GM23338 (cell line): Measurements from ENCODE around the gene ZNF746. TPM values are rescaled to one million over a fixed set of nuclear protein-coding genes. Genes with fewer than 3 reads are reported as not detected.
A peak's percentile ranks its signal among the peaks of the same experiment; 100 is the strongest.

ENCODE experiments used
- ATAC-seq: fragments of 200-7000 bp; cut with Tn5 transposase; 3 replicates; pipeline ENCODE4 v1.9.1; 2020
- DNase-seq: peaks from one replicate; pipeline ENCODE4 v3.0.0-alpha.2; 2015; ENCODE audit warnings: low spot score
- H2AFZ ChIP-seq: fragments of 200-600 bp; sonication (generic); 2 replicates; pipeline ENCODE4 v1.8.0; 2016; ENCODE audit warnings: antibody characterized with exemption, mild to moderate bottlenecking, moderate library complexity
- H3F3A ChIP-seq: fragments of 200-600 bp; sonication (generic); replicated peaks from 2 replicates; pipeline ENCODE4 v1.8.0; 2017; ENCODE audit warnings: antibody characterized with exemption, mixed run types, low read depth
- H3K27ac ChIP-seq: fragments of 200-600 bp; sonication (generic); 2 replicates; pipeline ENCODE4 v1.6.1; 2016; ENCODE audit warnings: low read depth
- H3K27me3 ChIP-seq: fragments of 200-600 bp; sonication (generic); 2 replicates; pipeline ENCODE4 v1.8.0; 2016; ENCODE audit warnings: mild to moderate bottlenecking, mixed run types, moderate library complexity; ENCODE audit not compliant: insufficient read depth
- H3K36me3 ChIP-seq: fragments of 200-600 bp; sonication (generic); 2 replicates; pipeline ENCODE4 v1.8.0; 2016; ENCODE audit warnings: mild to moderate bottlenecking; ENCODE audit not compliant: insufficient read depth
- H3K4me1 ChIP-seq: fragments of 200-600 bp; sonication (generic); 2 replicates; pipeline ENCODE4 v1.8.0; 2016; ENCODE audit warnings: mild to moderate bottlenecking, moderate library complexity; ENCODE audit not compliant: insufficient read depth
- H3K4me2 ChIP-seq: fragments of 200-600 bp; sonication (generic); 2 replicates; pipeline ENCODE4 v1.7.1; 2017; ENCODE audit warnings: mixed run types
- H3K4me3 ChIP-seq: fragments of 200-600 bp; sonication (generic); 2 replicates; pipeline ENCODE4 v1.6.1; 2016; ENCODE audit warnings: mixed run types
- H3K79me2 ChIP-seq: fragments of 200-600 bp; sonication (generic); replicated peaks from 2 replicates; pipeline ENCODE4 v1.8.0; 2017; ENCODE audit warnings: mild to moderate bottlenecking; ENCODE audit not compliant: insufficient read depth
- H3K9me2 ChIP-seq: fragments of 200-600 bp; sonication (generic); 2 replicates; pipeline ENCODE4 v1.8.0; 2017; ENCODE audit not compliant: insufficient read depth
- H4K20me1 ChIP-seq: fragments of 200-600 bp; sonication (generic); replicated peaks from 2 replicates; pipeline ENCODE4 v1.8.0; 2017; ENCODE audit warnings: mild to moderate bottlenecking; ENCODE audit not compliant: insufficient read depth
- H3K27ac Mint-ChIP-seq: 2 replicates; pipeline ENCODE4 v1.8.0; 2020; ENCODE audit warnings: inconsistent platforms, mild to moderate bottlenecking, moderate library complexity, mixed read lengths
- H3K27me3 Mint-ChIP-seq: 3 replicates; pipeline ENCODE4 v1.8.0; 2022; ENCODE audit warnings: low read depth, mild to moderate bottlenecking, moderate library complexity, mixed read lengths, inconsistent platforms; ENCODE audit not compliant: insufficient read depth, poor library complexity
- H3K36me3 Mint-ChIP-seq: 3 replicates; pipeline ENCODE4 v1.8.0; 2021; ENCODE audit warnings: low read depth, mild to moderate bottlenecking, inconsistent platforms, moderate library complexity, mixed read lengths
- H3K4me1 Mint-ChIP-seq: 3 replicates; pipeline ENCODE4 v1.8.0; 2020; ENCODE audit warnings: mild to moderate bottlenecking, inconsistent platforms, mixed read lengths
- H3K4me3 Mint-ChIP-seq: 3 replicates; pipeline ENCODE4 v1.8.0; 2021; ENCODE audit warnings: moderate library complexity, mild to moderate bottlenecking, inconsistent platforms, mixed read lengths
- H3K9me3 Mint-ChIP-seq: 3 replicates; pipeline ENCODE4 v1.8.0; 2020; ENCODE audit warnings: moderate library complexity, mild to moderate bottlenecking, inconsistent platforms, mixed read lengths
- CREB1 ChIP-seq: fragments of 250-450 bp; sonication (Bioruptor Pico); IDR thresholded peaks from 2 replicates; pipeline ENCODE4 v1.5.0; 2020; ENCODE audit warnings: low read depth, mild to moderate bottlenecking, moderate library complexity
- CTCF ChIP-seq, 2 experiments: fragments of 200-600 bp in 1 of 2; sonication (generic) in 1 of 2; conservative IDR thresholded peaks; 2 replicates each; pipeline versions ENCODE4 v1.5.1 to v1.6.1; 2016 to 2017; ENCODE audit warnings: antibody characterized with exemption in 2 of 2, low read depth in 2 of 2, mild to moderate bottlenecking in 2 of 2, moderate library complexity in 1 of 2
- EZH2 ChIP-seq: fragments of 200-600 bp; sonication (generic); IDR thresholded peaks from one replicate; pipeline ENCODE4 v1.8.0; 2017; ENCODE audit warnings: antibody characterized with exemption, mild to moderate bottlenecking, low read depth; ENCODE audit not compliant: unreplicated experiment
- JUNB ChIP-seq: IDR thresholded peaks from one replicate; pipeline ENCODE4 v1.6.1; 2016; ENCODE audit warnings: antibody characterized with exemption; ENCODE audit not compliant: unreplicated experiment
- POLR2AphosphoS5 ChIP-seq: IDR thresholded peaks from 2 replicates; pipeline ENCODE4 v1.6.1; 2016; ENCODE audit warnings: antibody characterized with exemption, low read depth
- ZNF114 ChIP-seq: fragments of 250-450 bp; sonication (Bioruptor Pico); IDR thresholded peaks from 2 replicates; pipeline ENCODE4 v1.5.0; 2020; ENCODE audit warnings: mild to moderate bottlenecking, moderate library complexity
- ZNF331 ChIP-seq: fragments of 250-450 bp; sonication (Bioruptor Pico); IDR thresholded peaks from 2 replicates; pipeline ENCODE4 v1.5.0; 2020; ENCODE audit warnings: low read depth, mild to moderate bottlenecking, moderate library complexity
- polyA plus RNA-seq: library from polyadenylated mRNA; unstranded; fragments of >200 nt; fragmentation: Nextera tagmentation; extraction: Ambion mirVana; gene quantifications from 2 replicates; pipeline ENCODE4 v1.2.1, GENCODE V29; 2016
- total RNA-seq: library from RNA; depleted of rRNA; stranded (reverse); fragments of >200 nt; shearing (Covaris generic); gene quantifications from 2 replicates; pipeline ENCODE4 v1.2.3, GENCODE V29; 2014
- TF ChIP-seq, protein P1 (sequence below): IDR thresholded peaks from 2 replicates; pipeline ENCODE4 v1.6.1; 2016; ENCODE audit warnings: antibody characterized with exemption
- TF ChIP-seq, protein P2 (sequence below): IDR thresholded peaks from one replicate; pipeline ENCODE4 v1.6.1; 2018; ENCODE audit warnings: antibody characterized with exemption; ENCODE audit not compliant: unreplicated experiment

ZNF746 gene
- total and polyA plus RNA-seq, 2 experiments from 2014 or later: 10.0 to 18.6 TPM

DNA sequence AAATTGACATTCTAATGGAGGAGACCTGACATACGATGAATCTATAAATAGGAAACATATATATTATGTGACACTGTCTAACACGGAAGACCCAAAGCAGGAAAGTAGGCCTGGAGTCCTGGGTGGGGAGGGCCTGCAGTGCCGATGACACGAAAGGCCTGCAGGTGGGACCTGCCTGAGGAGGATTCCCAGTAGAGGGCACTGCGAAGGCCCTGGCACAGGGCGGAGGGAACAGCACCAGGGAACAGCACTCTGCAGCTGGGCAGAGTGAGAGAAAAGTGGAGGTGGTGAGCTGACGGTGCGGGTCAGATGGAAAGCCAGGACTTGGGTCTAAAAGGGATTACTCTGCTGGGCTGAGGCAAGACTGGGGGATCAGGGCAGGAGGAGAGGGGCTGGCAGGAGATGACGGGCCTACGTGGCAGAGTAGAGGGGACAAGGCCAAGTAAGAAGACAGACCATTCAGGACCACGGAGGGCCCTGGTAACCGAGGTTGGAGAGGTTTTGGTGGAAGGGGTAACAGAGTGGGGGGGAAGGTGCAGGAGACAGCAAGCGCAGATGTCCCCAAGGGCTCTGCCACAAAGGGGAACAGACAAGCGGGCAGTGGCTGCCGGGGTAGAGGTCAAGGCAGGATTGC, 8.1 kb downstream of the ZNF746 start:
- no peak overlapping the region for H3K4me3 Mint-ChIP-seq

DNA sequence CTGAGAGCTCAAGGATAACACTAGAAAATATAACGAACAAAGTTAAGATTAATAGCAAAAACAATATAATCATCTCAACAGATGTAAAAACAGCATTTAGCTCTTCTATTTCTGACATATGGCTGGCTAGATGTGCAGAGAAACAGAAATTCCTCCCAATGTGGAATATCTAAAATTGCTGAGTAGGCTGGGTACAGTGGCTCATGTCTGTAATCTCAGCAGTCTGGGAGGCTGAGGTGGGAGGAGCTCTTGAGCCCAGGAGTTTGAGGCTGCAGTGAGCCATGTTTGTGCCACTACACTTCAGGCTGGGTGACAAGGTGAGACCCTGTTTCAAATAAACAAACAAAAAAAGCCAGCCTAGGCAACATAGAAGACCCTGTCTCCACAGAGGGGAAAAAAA, 18.0 kb downstream of the ZNF746 start:
- Histone ChIP-seq H3K4me3 (no peak overlapping the region), H3K4me2 (no peak overlapping the region), H4K20me1 (no peaks in the 10 kb centered on the region), H3K4me1 (peaks cover 4% of the 10 kb centered on the region), H3K79me2 (no peaks in the 10 kb centered on the region), H2AFZ (no peak overlapping the region), H3F3A (no peaks in the 10 kb centered on the region), H3K27ac (no peak overlapping the region), H3K27me3 (no peaks in the 10 kb centered on the region), H3K9me2 (no peaks in the 10 kb centered on the region), H3K36me3 (peaks cover 2% of the 10 kb centered on the region; the same call in 1 of the 2 replicates)
- no peak for DNase-seq
- ATAC-seq: no peak
- TF ChIP-seq EZH2: no peak
- no peak for TF ChIP-seq POLR2AphosphoS5
- TF ChIP-seq, protein P1, sequence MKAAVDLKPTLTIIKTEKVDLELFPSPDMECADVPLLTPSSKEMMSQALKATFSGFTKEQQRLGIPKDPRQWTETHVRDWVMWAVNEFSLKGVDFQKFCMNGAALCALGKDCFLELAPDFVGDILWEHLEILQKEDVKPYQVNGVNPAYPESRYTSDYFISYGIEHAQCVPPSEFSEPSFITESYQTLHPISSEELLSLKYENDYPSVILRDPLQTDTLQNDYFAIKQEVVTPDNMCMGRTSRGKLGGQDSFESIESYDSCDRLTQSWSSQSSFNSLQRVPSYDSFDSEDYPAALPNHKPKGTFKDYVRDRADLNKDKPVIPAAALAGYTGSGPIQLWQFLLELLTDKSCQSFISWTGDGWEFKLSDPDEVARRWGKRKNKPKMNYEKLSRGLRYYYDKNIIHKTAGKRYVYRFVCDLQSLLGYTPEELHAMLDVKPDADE: no peak
- TF ChIP-seq CTCF (conservative IDR thresholded peaks at IDR 0.05; ENCODE audit: low read depth in 2 of 2): no peak
- no peak for TF ChIP-seq CREB1 (CRISPR knock-in tag)
- TF ChIP-seq ZNF331: no peak
- no peak for TF ChIP-seq ZNF114 (CRISPR knock-in tag)
- peaks cover 57% of the 10 kb centered on the region for H3K36me3 Mint-ChIP-seq
- no peak overlapping the region for H3K27ac Mint-ChIP-seq
- H3K4me3 Mint-ChIP-seq: no peak overlapping the region
- H3K27me3 Mint-ChIP-seq: peaks cover 6% of the 10 kb centered on the region
- peaks cover 11% of the 10 kb centered on the region; the same call in 2 of the 3 replicates for H3K4me1 Mint-ChIP-seq
- H3K9me3 Mint-ChIP-seq: peaks cover 21% of the 10 kb centered on the region

More for the DNA sequence above, 8.1 kb downstream of the ZNF746 start:
- Mint-ChIP-seq H3K4me1 (no peaks in the 10 kb centered on the region), H3K27ac (no peak overlapping the region), H3K36me3 (peaks cover 78% of the 10 kb centered on the region), H3K27me3 (peaks cover 9% of the 10 kb centered on the region), H3K9me3 (no peaks in the 10 kb centered on the region)
- H3K9me2 ChIP-seq: no peaks in the 10 kb centered on the region
- no peaks in the 10 kb centered on the region for H3K79me2 ChIP-seq
- H3F3A ChIP-seq: no peaks in the 10 kb centered on the region
- peaks cover 5% of the 10 kb centered on the region for H4K20me1 ChIP-seq
- no peak overlapping the region for H3K4me2 ChIP-seq
- TF ChIP-seq JUNB (no peak), CREB1 (CRISPR knock-in tag) (no peak), CTCF (conservative IDR thresholded peaks at IDR 0.05; ENCODE audit: low read depth in 2 of 2) (peak; percentile 30 to 66), ZNF114 (CRISPR knock-in tag) (no peak)
- TF ChIP-seq, protein P2, sequence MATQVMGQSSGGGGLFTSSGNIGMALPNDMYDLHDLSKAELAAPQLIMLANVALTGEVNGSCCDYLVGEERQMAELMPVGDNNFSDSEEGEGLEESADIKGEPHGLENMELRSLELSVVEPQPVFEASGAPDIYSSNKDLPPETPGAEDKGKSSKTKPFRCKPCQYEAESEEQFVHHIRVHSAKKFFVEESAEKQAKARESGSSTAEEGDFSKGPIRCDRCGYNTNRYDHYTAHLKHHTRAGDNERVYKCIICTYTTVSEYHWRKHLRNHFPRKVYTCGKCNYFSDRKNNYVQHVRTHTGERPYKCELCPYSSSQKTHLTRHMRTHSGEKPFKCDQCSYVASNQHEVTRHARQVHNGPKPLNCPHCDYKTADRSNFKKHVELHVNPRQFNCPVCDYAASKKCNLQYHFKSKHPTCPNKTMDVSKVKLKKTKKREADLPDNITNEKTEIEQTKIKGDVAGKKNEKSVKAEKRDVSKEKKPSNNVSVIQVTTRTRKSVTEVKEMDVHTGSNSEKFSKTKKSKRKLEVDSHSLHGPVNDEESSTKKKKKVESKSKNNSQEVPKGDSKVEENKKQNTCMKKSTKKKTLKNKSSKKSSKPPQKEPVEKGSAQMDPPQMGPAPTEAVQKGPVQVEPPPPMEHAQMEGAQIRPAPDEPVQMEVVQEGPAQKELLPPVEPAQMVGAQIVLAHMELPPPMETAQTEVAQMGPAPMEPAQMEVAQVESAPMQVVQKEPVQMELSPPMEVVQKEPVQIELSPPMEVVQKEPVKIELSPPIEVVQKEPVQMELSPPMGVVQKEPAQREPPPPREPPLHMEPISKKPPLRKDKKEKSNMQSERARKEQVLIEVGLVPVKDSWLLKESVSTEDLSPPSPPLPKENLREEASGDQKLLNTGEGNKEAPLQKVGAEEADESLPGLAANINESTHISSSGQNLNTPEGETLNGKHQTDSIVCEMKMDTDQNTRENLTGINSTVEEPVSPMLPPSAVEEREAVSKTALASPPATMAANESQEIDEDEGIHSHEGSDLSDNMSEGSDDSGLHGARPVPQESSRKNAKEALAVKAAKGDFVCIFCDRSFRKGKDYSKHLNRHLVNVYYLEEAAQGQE: no peak
- DNase-seq (peak; percentile 43), ATAC-seq (peak; percentile 97)
- H3K27ac ChIP-seq: no peak overlapping the region
- peaks cover 21% of the 10 kb centered on the region; the same call in 1 of the 2 replicates for H3K36me3 ChIP-seq
- no peaks in the 10 kb centered on the region for H3K27me3 ChIP-seq
- no peak overlapping the region for H3K4me3 ChIP-seq
- no peaks in the 10 kb centered on the region for H3K4me1 ChIP-seq
- H2AFZ ChIP-seq: no peak overlapping the region
